GM21737 (cell line): ENCODE data around the gene FBLN2.

Source experiments
- ATAC-seq: cut with Tn5 transposase; IDR thresholded peaks from one replicate; pipeline ENCODE4 v1.9.1; 2021; ENCODE audit warnings: mild to moderate bottlenecking, moderate library complexity; ENCODE audit not compliant: unreplicated experiment

FBLN2 gene

DNA sequence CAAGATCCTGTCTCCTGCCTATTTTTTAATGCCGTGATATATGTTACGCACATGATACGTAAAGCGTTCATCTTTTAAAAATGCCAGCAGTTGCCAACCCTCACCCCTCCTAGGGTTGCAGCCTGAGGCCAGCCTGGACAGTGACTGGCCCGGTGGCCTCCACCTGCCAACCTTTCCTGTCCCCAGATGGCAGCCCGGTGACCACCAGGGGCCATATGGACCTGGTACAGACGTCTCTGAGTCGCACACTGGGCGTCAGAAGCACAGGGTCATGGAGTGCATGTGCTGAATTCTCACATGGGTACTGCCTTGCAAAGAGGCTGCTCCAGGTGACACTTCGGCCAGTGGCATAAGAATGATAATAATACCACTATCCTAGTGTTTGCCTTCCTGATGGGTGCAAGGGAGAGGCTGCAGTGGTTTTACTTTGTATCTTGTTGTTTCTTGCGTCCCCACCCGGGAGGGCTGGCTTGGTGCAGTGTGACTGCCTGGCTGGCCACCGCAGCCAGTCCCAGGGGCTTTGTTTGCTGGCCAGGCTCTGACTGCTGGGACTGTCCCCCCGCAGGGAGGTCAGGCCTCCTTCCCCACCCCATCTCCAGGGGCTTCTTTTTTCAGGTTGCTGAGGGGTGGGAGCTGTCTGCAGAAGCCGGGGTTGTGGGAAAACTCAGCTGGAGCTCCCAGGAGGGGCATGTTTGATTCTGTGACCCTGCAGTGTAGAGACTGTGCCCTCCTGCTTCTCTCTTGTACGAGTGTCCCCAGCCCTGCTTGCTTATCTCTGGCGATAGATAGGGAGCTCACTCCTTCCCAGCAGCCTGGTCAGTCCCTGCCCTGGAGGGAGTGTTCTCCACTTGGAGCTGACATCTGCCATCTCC lies 16.9 kb downstream of the FBLN2 start:
- no peak for ATAC-seq

DNA sequence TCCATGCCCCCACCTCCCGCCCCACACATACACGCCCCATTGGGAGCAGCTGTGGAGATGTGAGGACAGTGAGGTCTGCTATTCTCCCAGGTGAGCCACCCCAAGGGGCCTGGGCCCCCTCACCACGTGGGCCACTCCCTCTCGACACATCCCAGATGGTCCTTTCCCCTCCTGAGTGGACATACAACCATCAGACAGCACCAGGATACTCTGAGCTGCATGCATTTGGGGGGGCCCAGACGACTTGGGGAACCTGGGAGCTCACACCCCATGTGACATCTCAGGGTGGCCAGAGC lies 17.5 kb downstream of the FBLN2 start:
- ATAC-seq, result no peak

DNA sequence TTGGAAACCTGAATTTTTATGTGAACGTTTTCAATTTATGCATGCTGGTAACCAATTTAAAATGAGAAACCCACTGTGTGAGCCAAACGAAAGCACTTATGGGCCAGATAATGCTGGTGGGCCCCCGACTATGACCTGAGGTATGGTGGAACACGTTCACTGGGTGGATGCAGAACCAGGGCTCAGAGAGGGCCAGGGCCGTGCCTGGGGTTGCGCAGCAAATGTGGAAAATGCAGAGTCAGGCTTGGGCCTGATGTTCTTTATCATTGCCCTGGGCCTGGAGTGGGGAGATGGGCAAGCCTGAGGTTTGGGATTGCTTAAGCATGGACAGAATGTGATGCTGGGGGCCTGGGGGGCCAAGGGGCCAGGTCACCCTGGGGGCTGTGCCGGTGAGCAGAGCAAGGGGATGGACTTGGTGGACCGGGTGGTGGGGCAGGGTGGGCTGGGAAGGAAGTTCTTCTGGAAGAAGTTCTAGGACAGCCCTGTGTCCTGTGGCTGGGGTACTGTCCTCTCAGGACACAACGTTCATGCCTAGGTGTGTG lies 17.9 kb downstream of the FBLN2 start:
- ATAC-seq, result no peak

DNA sequence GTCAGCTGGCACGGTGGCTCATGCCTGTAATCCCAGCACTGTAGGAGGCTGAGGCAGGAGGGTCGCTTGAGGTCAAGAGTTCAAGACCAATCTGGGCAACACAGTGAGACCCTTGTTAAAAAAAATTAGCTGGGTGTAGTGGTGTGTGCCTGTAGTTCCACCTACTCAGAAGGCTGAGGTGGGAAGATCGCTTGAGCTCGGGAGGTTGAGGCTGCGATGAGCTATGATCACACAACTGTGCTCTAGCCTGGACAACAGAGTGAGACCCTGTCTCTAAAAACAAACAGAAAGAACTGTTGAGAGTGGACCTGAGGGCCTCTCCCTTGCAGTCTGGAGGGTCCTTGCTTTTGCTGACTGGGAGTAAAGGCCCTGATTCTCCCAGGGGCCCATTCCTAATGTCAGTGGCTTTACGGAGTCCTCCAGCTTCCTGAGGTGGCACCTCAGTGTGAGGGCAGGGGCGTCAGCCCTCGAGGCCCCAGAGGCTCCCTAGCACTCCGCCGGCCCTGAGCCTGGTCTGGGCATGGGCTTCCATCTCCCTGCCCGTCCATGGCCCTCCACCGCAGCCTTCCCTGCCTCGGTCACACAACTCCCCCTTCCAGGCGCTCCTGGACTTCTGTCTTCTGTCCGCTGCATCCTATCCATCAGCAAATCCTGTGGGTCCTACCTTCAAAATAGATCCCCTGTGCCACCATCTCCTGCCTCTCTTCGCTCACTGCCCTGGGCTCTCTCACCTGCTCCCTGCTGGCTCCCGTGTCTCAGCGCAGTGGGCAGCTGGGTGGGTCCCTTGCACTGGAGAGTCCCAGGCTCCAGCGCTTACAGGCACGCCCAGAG lies 19.0 kb downstream of the FBLN2 start:
- ATAC-seq, result no peak

DNA sequence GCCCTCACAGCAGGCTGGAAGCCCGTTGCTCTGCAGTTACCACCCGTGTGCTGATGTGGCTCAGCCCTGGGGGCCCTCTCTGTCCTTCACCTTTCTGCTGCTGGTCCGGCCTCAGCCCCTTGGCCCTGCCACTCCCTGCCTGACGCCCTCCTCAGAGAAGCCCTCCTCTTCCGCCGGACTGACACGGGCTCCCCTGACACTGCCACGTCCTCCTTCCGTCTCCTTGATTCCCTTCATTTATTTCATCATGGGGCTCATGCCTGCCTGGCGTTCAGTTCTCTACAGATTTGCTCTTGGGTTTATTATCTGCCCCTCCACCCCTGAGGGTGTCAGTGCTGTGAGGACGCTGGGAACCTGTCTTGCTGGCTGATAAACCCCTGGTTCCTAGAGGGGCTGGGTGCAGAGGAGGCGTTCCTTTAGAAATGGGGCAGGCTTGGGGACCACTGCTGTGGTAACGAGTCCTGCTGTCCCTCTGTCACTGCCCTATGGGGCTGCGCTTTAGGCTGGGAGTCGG lies 19.6 kb downstream of the FBLN2 start:
- no peak for ATAC-seq

DNA sequence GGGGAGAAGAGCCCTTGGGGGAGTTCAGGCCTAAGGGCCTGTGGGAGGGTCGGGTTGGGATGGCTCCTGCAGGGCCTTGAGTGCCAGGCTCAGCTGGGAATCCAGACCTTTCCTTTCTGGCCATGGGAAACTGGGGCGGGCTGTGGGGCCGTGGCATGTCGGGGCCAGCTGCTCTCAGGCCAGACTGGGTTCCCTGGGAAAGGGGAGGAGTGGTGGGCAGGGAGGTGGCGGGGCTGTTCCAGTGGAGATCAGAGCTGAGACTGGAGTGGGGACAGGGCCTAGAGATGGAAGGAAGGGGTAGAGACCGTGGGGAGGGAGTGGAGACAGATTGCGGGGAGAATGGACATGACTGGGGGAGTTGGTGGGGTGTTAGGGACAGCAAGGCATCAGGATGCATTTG lies 20.3 kb downstream of the FBLN2 start:
- ATAC-seq, result no peak

DNA sequence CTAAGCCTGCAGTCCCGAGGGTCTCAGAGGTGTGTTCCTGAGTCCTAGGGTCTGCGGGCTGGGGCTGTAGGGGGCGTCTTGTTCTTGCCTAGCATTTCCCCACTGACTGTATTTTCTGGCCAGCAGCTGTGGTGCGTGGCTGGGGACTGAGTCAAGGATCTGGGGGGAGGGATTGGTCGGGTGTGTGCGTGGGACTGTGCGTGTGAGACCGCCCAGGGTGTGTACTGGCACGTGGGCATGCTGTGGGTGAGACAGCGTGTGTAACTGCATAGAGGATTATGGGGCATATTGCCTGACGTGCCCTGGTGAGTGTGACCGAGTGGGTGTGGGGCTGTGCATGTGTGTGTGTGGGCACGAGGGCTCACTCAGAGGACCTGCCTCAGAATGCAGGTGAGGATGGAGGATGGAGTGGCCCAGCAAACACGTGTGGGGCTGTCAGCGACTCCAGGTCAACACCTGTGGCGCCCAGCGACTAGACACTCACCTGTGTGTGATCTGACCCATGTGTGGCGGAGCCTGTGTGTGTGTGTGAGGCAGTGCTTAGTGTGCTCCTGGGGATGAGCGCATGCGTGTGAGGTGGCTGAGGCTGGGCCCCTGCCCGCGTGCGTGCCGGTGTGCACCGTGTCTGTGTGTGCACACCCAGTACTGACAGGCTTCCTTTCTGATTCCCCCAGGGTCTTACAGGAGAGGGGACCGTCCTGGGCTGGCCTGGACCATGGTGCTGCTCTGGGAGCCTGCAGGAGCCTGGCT lies 20.9 kb downstream of the FBLN2 start:
- no peak for ATAC-seq

DNA sequence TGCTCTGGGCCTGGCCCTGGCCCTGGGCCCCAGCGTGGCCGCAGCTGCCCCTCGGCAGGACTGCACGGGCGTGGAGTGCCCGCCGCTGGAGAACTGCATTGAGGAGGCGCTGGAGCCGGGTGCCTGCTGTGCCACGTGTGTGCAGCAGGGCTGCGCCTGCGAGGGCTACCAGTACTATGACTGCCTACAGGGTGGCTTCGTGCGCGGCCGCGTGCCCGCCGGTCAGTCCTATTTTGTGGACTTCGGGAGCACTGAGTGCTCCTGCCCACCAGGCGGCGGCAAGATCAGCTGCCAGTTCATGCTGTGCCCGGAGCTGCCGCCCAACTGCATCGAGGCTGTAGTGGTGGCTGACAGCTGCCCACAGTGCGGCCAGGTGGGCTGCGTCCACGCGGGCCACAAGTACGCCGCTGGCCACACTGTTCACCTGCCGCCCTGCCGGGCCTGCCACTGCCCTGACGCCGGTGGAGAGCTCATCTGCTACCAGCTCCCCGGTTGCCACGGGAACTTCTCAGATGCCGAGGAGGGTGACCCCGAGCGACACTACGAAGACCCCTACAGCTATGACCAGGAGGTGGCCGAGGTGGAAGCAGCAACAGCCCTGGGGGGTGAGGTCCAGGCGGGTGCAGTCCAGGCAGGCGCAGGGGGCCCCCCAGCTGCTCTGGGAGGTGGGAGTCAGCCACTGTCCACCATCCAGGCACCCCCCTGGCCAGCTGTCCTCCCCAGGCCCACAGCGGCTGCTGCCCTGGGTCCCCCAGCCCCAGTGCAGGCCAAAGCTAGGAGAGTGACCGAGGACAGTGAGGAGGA lies 21.7 kb downstream of the FBLN2 start:
- ATAC-seq, result no peak

DNA sequence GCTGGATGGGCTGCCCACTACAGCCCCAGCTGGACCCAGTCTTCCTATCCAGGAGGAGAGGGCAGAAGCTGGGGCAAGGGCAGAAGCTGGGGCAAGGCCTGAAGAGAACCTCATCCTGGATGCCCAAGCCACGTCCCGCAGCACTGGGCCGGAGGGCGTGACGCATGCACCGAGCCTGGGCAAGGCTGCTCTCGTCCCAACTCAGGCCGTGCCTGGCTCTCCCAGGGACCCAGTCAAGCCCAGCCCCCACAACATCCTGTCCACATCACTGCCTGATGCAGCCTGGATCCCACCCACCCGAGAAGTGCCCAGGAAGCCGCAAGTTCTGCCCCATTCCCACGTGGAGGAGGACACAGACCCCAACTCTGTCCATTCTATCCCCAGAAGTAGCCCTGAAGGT lies 22.3 kb downstream of the FBLN2 start:
- ATAC-seq, result no peak

DNA sequence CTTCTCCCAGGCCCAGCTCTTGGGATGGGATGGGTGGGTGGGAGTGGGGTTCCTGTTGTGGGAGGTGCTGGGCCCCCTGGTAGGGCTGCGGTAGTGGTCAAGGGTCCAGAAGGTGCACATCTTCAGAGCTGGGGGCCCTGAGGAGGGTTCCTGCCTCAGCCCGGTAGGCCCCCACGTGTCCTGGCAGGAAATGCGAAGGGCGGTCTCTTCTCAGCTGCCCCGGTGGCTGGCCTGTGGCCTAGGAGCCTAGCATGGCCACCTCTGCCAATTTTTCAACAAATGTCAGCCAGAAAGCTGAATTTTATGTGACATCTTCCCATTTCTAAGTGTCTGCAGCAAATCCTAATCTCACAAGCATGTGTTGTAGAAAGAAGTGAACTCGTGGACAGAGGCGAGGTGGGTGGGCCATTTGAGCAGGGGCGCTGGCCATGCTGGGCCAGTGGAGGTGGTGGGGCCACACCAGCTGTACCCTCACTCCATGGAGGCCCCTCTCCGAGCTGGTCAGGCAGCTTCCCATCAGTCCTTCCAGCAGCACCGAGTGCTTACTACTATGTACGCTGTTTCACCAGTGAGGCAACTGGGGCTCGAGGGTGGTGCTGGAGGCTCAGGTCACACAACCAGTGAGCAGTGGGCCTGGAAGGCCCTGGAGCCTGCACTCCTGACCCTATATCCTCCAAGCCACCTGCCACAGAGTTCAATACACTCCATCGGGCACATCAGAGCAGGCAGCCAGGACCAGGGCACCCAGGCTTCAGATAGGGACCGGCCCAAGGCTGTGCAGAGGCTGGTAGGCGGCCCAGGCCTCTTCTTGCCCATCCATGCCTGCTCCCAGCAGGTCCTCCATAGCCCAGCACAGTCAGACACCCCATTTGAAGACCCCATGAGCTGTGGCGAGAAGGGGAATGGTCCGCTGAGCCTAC lies 23.2 kb downstream of the FBLN2 start:
- no peak for ATAC-seq

DNA sequence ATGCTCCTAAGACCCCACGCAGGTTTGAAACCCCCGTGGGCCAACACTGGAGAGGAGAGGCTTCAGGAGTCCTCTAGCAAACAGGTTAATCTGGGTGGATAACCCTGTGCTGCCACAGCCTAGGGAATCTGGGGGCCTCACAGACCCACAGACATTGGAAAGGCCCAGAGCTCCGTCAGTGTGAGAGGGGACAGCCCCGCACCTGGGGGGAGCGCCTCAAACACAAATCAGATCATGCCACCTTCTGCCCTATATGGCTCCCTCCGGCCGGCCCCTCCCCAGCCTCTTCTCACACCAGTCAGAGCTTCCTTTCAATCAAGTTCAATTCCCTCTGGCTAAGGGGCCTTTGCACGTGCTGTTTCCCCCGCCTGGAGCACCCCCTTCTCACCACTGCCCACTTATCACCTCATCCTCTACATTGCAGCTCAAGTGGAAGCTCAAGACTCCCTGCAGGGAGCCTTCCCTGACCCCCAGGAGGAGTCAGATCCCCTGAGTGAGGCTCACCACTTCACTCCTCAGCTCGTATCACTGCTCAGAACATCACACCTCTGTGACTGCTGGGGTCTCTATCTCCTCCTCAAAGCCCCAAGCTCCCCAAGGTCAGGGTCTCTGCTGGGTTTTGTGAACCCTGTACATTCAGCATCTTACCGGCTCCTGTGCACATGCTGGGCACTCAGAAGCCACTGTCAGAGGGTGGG lies 24.1 kb downstream of the FBLN2 start:
- no peak for ATAC-seq

DNA sequence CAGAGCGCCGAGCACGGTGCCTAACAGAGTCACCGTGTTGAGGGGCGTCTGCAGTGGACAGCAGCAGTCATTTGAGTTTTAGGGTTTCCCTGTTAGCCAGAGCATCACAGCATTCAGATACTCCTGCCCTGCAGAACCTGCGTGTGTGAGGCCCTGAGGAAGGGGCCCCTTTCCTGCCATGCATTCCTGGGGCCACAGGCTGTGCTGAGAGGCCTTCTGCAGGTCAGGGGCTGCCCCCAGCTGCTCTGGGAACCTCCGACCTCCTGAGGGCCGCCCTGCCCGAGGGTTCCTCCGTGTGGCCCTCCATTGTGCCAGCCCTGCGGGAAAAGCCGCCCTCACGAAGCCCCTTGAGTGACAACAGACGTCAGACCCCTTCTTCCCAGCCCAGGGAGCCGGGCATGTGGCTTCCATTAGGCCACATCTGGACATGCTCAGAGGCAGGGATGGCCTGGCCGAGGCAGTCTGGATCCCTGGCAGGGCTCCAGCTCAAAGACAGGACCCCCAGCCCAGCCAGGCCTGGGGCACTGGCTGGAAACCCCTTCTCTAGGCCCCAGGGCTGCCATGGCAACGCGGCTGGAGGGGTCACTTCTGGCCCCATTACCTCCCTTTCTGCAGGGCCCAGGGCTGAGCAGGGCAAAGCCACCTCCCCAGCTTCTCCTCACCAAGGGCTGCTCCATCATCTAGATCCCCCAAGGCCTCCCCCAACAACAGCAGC lies 25.3 kb downstream of the FBLN2 start:
- ATAC-seq, result no peak

DNA sequence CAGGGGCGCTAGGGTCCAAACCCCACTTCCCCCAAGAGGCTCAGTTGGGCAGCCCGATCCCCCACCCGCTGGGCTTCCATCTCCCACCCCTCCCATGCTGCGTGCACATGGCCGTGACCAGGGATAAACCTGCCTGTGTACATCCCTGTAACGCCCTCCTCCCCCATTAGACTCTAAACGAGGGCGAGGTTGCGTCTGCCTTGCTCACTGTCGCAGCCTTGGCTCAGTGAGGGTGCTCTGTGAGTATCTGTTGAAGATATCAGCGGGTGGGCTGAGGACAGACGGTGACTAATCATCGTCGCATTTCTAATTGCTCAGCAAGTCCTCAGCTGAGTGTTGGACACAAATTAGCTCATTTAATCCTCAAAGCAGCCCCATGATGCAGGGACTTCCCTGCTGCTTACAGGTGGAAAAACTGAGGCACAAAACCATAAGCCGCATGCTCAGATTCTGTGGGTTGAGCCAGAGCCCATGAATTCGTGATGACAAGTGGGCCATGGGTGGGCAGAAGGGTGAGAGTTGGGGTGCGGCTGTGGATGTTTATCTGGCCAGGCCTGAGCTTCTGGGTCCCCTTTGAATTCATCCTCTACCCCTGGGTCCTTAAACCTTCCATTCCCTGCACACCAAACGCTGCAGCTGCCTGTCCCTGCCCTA lies 26.0 kb downstream of the FBLN2 start:
- ATAC-seq, result no peak

DNA sequence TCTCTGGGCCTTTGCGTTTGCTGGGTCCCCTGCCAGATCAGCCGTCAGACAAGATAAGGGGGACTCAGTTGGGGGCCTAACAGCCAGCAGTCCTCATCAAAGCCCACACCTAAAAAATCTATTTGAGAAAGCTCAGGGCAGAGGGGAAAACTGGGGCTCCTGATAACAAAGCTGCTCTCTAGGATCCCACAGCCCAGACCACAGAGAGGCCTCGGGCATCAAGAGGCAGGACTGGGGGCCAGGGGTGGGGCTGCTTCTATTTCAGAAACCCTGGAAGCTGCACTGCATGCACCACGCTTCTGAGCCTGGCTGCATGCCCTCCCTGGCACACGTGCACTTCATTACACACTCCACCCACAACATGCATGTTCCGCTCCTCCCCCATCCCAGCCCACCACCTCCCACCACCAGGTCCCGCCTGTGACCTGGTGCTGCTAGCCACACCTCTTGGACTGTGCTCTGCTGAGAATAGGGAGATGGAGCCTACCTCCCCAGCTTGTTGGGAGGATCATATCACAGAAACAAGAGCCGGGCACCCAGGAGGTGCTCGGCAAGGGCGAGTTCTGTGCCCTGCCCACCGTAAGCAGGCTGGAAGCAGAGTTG lies 26.6 kb downstream of the FBLN2 start:
- ATAC-seq, result no peak

DNA sequence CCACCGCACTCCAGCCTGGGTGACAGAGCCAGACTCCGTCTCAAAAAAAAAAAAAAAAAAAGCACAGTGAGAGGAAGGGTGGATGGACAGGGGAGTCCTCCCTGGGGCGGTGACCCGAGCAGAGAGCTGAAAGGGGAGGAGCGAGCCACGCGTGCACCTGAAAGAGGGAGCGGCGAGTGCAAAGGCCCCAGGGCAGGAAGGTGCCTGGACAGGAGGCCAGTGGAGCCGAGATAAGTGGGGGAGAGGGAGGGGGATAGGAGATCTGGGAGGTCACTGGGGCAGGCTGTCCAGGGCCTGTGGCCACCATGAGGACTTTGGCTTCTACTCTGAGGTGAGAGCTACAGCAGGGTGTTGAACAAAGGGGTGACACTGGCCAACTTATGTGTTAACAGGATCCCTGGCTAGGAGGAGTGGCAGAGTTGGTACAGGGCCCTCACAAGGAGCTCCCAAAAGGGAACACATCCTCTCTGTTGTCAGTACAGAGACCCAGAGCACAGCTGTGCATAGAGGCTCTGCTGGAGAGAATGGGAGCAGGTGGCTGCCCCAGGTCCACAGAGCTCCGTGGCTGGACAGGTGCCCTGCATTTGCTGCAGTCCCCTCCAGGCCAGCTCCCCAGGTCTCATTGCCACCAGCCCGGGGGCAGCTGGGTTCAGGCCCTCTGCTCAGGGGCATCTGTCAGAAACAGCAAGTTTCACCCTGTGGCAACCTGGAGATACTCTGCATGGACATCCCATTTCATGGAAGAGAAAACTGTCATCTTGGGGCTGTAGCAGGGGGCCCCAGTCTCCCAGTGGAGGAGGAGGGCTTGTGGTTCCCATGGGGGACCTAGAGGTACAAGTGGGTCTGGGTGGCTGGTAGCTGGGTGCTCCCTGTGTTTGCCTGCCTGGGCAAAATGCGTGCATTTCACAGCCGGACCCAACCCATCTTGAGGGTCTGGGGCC lies 28.5 kb downstream of the FBLN2 start:
- no peak for ATAC-seq

DNA sequence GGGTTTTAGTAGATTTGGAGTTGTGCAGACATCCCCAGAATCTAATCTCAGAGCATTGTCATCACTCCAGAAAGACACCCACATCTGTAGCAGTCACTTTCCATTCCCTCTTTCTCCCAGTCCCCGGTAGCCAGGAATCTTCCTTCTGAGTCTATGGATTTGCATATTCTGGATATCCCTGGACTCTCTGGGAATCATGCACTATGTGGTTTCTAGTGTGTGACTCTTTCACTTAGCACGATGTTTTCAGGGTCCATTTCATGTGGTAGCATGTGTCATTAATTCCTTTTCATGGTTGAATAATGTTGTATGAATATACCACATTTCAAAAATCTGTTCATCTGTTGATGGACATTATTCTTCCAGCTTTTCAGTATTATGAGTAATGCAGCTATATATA lies 29.3 kb downstream of the FBLN2 start:
- ATAC-seq, result no peak
